ENCODE results near the gene COL15A1.

COL15A1 gene

GRCh38 chr9:99108131-99108530, 164.4 kb downstream of the COL15A1 start:
- H3K4me3 ChIP-seq (replicated peaks in 1 of 2; ENCODE audit: low read depth in 2 of 2, low read length in 2 of 2), result no peak overlapping the region
- no peak for TF ChIP-seq CTCF (IDR thresholded peaks at IDR 0.05; ENCODE audit: low read depth, low read length)
- DNase-seq (ENCODE audit: low read depth in 2 of 2), result no peak

GRCh38 chr9:99109522-99109921, 165.8 kb downstream of the COL15A1 start:
- TF ChIP-seq CTCF (IDR thresholded peaks at IDR 0.05; ENCODE audit: low read depth, low read length), result no peak
- DNase-seq (ENCODE audit: low read depth in 2 of 2), result peak; percentile 68 to 74
- no peak overlapping the region for H3K4me3 ChIP-seq (replicated peaks in 1 of 2; ENCODE audit: low read depth in 2 of 2, low read length in 2 of 2)

GRCh38 chr9:99112750-99113413, 169.2 kb downstream of the COL15A1 start:
- no peak for TF ChIP-seq CTCF (IDR thresholded peaks at IDR 0.05; ENCODE audit: low read depth, low read length)
- DNase-seq (ENCODE audit: low read depth in 2 of 2), result no peak
- no peak overlapping the region for H3K4me3 ChIP-seq (replicated peaks in 1 of 2; ENCODE audit: low read depth in 2 of 2, low read length in 2 of 2)

- H3K4me3 ChIP-seq (replicated peaks in 1 of 2; ENCODE audit: low read depth in 2 of 2, low read length in 2 of 2), result no peak overlapping the region
- no peak for TF ChIP-seq CTCF (IDR thresholded peaks at IDR 0.05; ENCODE audit: low read depth, low read length)
- no peak for DNase-seq (ENCODE audit: low read depth in 2 of 2)
These were observed 169.8 kb downstream of the COL15A1 start for GRCh38 chr9:99113414-99114048.

GRCh38 chr9:99114049-99114440, 170.3 kb downstream of the COL15A1 start:
- TF ChIP-seq CTCF (IDR thresholded peaks at IDR 0.05; ENCODE audit: low read depth, low read length), result no peak
- no peak overlapping the region for H3K4me3 ChIP-seq (replicated peaks in 1 of 2; ENCODE audit: low read depth in 2 of 2, low read length in 2 of 2)
- no peak for DNase-seq (ENCODE audit: low read depth in 2 of 2)

GRCh38 chr9:99114846-99115500, 171.3 kb downstream of the COL15A1 start:
- no peak for TF ChIP-seq CTCF (IDR thresholded peaks at IDR 0.05; ENCODE audit: low read depth, low read length)
- no peak overlapping the region for H3K4me3 ChIP-seq (replicated peaks in 1 of 2; ENCODE audit: low read depth in 2 of 2, low read length in 2 of 2)
- no peak for DNase-seq (ENCODE audit: low read depth in 2 of 2)

Data from cardiac fibroblast (primary cell).